KOPT-K1 (cell line): ENCODE measurements around the gene PNKP.
"Not testable (repeated sequence)": the region's sequence is repeated elsewhere in the genome, so short reads cannot be mapped to it uniquely, and the experiment has no call there.

Experiments used
- H3K27ac ChIP-seq: fragments of 200-600 bp; sonication (generic); 2 replicates; pipeline ENCODE4 v1.5.1; 2016; ENCODE audit warnings: antibody characterized with exemption, mild to moderate bottlenecking, low read depth, low read length; ENCODE audit not compliant: poor library complexity, severe bottlenecking
- H3K36me3 ChIP-seq: fragments of 200-600 bp; sonication (generic); 2 replicates; pipeline ENCODE4 v1.5.1; 2017; ENCODE audit warnings: antibody characterized with exemption, mild to moderate bottlenecking, low read length, moderate library complexity; ENCODE audit not compliant: insufficient read depth
- H3K9me3 ChIP-seq: fragments of 200-600 bp; sonication (generic); 2 replicates; pipeline ENCODE4 v1.5.1; 2017; ENCODE audit warnings: antibody characterized with exemption, low read length, mild to moderate bottlenecking; ENCODE audit not compliant: insufficient read depth, poor library complexity, severe bottlenecking

Gene PNKP

GRCh38 chr19:49837425-49837824 is 30.0 kb downstream of the PNKP start:
- Histone ChIP-seq H3K36me3 (peaks cover 85% of the 10 kb centered on the region), H3K9me3 (no peaks in the 10 kb centered on the region), H3K27ac (no peak overlapping the region)

GRCh38 chr19:49837009-49837310 is 30.4 kb downstream of the PNKP start:
- no peaks in the 10 kb centered on the region for H3K9me3 ChIP-seq
- peaks cover 89% of the 10 kb centered on the region for H3K36me3 ChIP-seq
- H3K27ac ChIP-seq, result no peak overlapping the region

GRCh38 chr19:49836176-49837008 is 31.0 kb downstream of the PNKP start:
- Histone ChIP-seq H3K9me3 (no peaks in the 10 kb centered on the region), H3K36me3 (peaks cover 95% of the 10 kb centered on the region), H3K27ac (no peak overlapping the region)

- Histone ChIP-seq H3K27ac (no peak overlapping the region), H3K9me3 (no peaks in the 10 kb centered on the region), H3K36me3 (peaks cover 97% of the 10 kb centered on the region)
These were observed 31.8 kb downstream of the PNKP start for GRCh38 chr19:49835562-49835961.

GRCh38 chr19:49833599-49833998 is 33.8 kb downstream of the PNKP start:
- no peaks in the 10 kb centered on the region for H3K9me3 ChIP-seq
- H3K27ac ChIP-seq, result no peak overlapping the region
- peaks cover 86% of the 10 kb centered on the region for H3K36me3 ChIP-seq

- Histone ChIP-seq H3K9me3 (no peaks in the 10 kb centered on the region), H3K36me3 (peaks cover 76% of the 10 kb centered on the region), H3K27ac (peak overlapping the region; percentile 47)
These were observed 34.8 kb downstream of the PNKP start for GRCh38 chr19:49832556-49832955.

GRCh38 chr19:49831592-49831991 is 35.8 kb downstream of the PNKP start:
- no peak overlapping the region for H3K27ac ChIP-seq
- no peaks in the 10 kb centered on the region for H3K9me3 ChIP-seq
- H3K36me3 ChIP-seq, result peaks cover 75% of the 10 kb centered on the region

GRCh38 chr19:49830766-49831165 is 36.6 kb downstream of the PNKP start:
- peaks cover 67% of the 10 kb centered on the region for H3K36me3 ChIP-seq
- no peak overlapping the region for H3K27ac ChIP-seq
- H3K9me3 ChIP-seq, result no peaks in the 10 kb centered on the region

- no peak overlapping the region for H3K27ac ChIP-seq
- peaks cover 57% of the 10 kb centered on the region for H3K36me3 ChIP-seq
- no peaks in the 10 kb centered on the region for H3K9me3 ChIP-seq
These were observed 37.7 kb downstream of the PNKP start for GRCh38 chr19:49829721-49830120.

GRCh38 chr19:49829200-49829599 is 38.2 kb downstream of the PNKP start:
- peaks cover 57% of the 10 kb centered on the region for H3K36me3 ChIP-seq
- no peaks in the 10 kb centered on the region for H3K9me3 ChIP-seq
- no peak overlapping the region for H3K27ac ChIP-seq

- Histone ChIP-seq H3K27ac (no peak overlapping the region), H3K36me3 (peaks cover 52% of the 10 kb centered on the region), H3K9me3 (no peaks in the 10 kb centered on the region)
These were observed 40.3 kb downstream of the PNKP start for GRCh38 chr19:49827034-49827433.

GRCh38 chr19:49824662-49825061 is 42.7 kb downstream of the PNKP start:
- peaks cover 46% of the 10 kb centered on the region; the same call in 1 of the 2 replicates for H3K36me3 ChIP-seq
- no peak overlapping the region for H3K27ac ChIP-seq
- no peaks in the 10 kb centered on the region for H3K9me3 ChIP-seq

- no peak overlapping the region for H3K27ac ChIP-seq
- peaks cover 41% of the 10 kb centered on the region; the same call in 1 of the 2 replicates for H3K36me3 ChIP-seq
These were observed 43.9 kb downstream of the PNKP start for GRCh38 chr19:49823472-49823871.

GRCh38 chr19:49820125-49820524 is 47.3 kb downstream of the PNKP start:
- H3K27ac ChIP-seq, result no peak overlapping the region
- H3K9me3 ChIP-seq, result no peaks in the 10 kb centered on the region

More at GRCh38 chr19:49823472-49823871, 43.9 kb downstream of the PNKP start:
- no peaks in the 10 kb centered on the region for H3K9me3 ChIP-seq

GRCh38 chr19:49819452-49820115 is 47.8 kb downstream of the PNKP start:
- peak overlapping the region; percentile 74 for H3K27ac ChIP-seq

More at GRCh38 chr19:49820125-49820524, 47.3 kb downstream of the PNKP start:
- H3K36me3 ChIP-seq, result peaks cover 32% of the 10 kb centered on the region; the same call in 1 of the 2 replicates

More at GRCh38 chr19:49819452-49820115, 47.8 kb downstream of the PNKP start:
- not testable (repeated sequence) for H3K9me3 ChIP-seq
- H3K36me3 ChIP-seq, result peaks cover 30% of the 10 kb centered on the region; the same call in 1 of the 2 replicates
